22Rv1 (cell line): ENCODE results near the gene CD2AP.
A peak's percentile ranks its signal among the peaks of the same experiment; 100 is the strongest.

Experiments used
- H3K27ac ChIP-seq: fragments of 450-650 bp; 2 replicates; pipeline ENCODE4 v1.5.1; 2017
- ZFX ChIP-seq: fragments of 450-650 bp; IDR thresholded peaks from 2 replicates; pipeline ENCODE4 v1.6.1; 2017; ENCODE audit warnings: antibody characterized with exemption, borderline replicate concordance
- TF ChIP-seq, protein P1 (sequence below): fragments of 450-650 bp; IDR thresholded peaks from 2 replicates; pipeline ENCODE4 v1.5.1; 2017; ENCODE audit warnings: mild to moderate bottlenecking

Gene CD2AP

DNA sequence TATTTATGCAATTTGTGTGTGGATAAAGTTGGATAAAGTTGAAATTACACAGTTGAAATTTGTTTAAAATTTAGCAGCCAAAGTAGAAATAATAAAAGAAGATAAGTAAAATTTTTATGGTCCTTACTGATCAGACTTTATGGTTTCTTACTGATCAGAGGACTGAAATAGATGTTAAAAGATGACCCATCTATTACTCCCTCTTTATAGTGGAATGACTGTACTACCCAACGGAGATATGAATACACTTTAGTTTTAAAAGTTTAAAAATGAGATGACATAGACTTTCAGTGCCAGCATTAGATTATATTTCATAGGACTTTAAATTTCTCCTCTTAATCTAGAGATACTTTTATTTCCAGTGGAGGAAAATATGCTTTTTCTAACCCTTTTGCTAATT lies 121.9 kb downstream of the CD2AP start:
- TF ChIP-seq ZFX, result no peak
- TF ChIP-seq, protein P1, sequence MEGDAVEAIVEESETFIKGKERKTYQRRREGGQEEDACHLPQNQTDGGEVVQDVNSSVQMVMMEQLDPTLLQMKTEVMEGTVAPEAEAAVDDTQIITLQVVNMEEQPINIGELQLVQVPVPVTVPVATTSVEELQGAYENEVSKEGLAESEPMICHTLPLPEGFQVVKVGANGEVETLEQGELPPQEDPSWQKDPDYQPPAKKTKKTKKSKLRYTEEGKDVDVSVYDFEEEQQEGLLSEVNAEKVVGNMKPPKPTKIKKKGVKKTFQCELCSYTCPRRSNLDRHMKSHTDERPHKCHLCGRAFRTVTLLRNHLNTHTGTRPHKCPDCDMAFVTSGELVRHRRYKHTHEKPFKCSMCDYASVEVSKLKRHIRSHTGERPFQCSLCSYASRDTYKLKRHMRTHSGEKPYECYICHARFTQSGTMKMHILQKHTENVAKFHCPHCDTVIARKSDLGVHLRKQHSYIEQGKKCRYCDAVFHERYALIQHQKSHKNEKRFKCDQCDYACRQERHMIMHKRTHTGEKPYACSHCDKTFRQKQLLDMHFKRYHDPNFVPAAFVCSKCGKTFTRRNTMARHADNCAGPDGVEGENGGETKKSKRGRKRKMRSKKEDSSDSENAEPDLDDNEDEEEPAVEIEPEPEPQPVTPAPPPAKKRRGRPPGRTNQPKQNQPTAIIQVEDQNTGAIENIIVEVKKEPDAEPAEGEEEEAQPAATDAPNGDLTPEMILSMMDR, result no peak

GRCh38 chr6:47603227-47603626 lies 125.6 kb downstream of the CD2AP start:
- H3K27ac ChIP-seq, result no peak overlapping the region
- TF ChIP-seq ZFX, result no peak
- TF ChIP-seq, protein P1, result no peak

More for the DNA sequence above, 121.9 kb downstream of the CD2AP start:
- no peak overlapping the region for H3K27ac ChIP-seq

- TF ChIP-seq ZFX, result no peak
- TF ChIP-seq, protein P1, result no peak
- H3K27ac ChIP-seq, result no peak overlapping the region
These were observed 126.4 kb downstream of the CD2AP start for GRCh38 chr6:47603995-47604394.

- no peak overlapping the region for H3K27ac ChIP-seq
- no peak for TF ChIP-seq ZFX
- TF ChIP-seq, protein P1, result no peak
These were observed 144.4 kb downstream of the CD2AP start for GRCh38 chr6:47621838-47622449.

- H3K27ac ChIP-seq, result no peak overlapping the region
- TF ChIP-seq, protein P1, result no peak
- TF ChIP-seq ZFX, result no peak
These were observed 149.2 kb downstream of the CD2AP start for GRCh38 chr6:47626782-47627181.

- TF ChIP-seq, protein P1, result no peak
- TF ChIP-seq ZFX, result no peak
- H3K27ac ChIP-seq, result 0 out of 2 replicates have a peak overlapping the region, but pooled peaks have one; percentile 3
These were observed 151.1 kb downstream of the CD2AP start for GRCh38 chr6:47628448-47629272.

DNA sequence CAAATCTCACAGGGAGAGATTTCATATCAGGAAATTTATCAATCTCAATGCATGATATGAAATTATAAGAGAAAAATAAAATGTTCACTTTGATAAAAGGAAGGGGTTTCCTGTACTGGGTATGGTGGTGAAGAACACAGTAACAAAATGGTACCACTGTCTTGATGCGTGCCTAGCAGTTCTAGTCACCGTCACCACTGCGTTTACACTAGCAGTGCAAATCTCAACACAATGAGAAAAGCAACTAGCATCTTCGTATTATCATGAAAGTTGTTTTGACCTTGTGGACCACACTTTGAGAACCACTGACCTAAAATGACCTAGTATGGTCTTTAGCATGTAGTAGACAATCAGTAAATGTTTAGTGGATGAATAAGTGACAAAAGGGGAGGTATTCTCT lies 152.4 kb downstream of the CD2AP start:
- TF ChIP-seq ZFX, result no peak
- TF ChIP-seq, protein P1, result no peak
- H3K27ac ChIP-seq, result 0 out of 2 replicates have a peak overlapping the region, but pooled peaks have one; percentile 35
